GM18519 (cell line): ENCODE results near the gene BBX.

ENCODE experiments used
- ATAC-seq: cut with Tn5 transposase; IDR thresholded peaks from one replicate; pipeline ENCODE4 v1.9.1; 2021; ENCODE audit warnings: mild to moderate bottlenecking, moderate library complexity; ENCODE audit not compliant: unreplicated experiment, low FRiP score

BBX gene

DNA sequence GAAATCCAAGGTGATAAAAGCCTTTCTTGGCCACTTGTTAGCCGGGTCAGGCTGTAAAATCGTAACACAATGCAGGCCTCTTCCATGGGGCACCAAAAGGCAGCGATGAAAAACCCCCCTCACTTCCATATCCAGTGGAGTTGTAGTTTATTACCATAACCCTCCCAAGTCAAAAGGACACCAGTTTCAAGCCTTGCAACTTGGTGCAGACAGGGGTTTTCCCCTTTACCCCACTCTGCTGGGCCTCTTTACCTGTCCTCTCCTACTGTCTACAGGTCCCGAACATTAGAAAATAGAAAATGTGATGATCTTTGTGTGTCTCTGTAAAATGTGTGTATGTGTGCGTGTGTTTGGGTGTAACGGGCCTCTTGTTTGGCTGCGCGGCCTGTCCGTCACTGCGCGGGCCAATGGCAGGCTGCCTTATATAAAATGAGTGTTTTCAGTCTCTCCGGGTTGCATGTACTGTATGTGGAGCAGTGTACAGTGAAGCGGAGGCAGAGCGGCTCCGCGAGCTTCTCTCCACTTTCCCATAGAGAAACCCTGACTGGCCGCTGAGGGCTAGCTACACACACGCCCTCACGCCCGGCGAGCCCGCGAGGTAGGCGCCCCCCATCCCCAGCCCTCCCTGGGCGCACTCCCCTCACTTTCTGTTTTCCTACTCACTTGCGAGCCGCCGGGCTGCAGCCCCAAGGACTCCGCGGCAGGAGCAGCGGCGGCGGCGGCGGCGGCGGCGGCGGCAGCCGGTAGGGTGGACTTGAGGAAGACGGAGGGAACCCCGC lies at the start of gene BBX:
BBX (plus strand) TSS at position 453 of the 779 bp plus-strand sequence. CDS start 187,499 bp downstream, outside the sequence.
- peak; percentile 94 for ATAC-seq

DNA sequence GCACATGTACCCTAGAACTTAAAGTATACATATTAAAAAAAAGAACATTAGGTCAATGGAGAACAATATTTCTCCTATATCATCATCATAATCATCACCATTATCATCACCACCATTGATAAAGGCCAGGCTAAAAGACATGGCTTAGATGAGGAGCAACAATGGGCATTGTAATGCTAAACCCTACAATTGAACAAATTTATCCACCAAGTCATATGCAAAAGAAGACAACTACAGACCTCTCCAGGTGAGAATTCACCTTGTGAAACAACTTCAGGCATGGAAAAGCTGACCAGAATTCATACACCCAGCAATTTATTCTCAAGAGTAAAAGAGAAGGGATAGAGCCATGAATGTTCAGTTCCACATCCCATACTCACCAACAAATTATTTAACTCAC lies 46.3 kb upstream of the BBX start:
- ATAC-seq: no peak

DNA sequence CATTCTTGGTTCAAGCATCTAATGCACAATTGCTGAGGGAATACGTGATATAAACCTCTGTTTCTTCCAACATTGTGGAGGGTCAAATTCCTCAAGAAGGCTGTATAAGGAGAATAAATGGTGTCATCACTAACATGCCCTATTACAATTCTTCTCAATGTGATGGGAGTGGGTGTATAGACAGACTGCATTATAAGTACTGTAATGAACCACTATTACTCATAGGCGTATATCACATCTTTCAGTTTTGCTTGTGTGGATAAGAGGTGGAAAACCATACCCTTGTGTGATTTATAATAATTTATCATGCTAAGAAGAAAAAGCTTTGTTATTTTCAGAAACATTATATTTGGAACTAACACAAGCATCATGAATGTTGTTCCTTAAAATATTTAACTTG lies 35.3 kb upstream of the BBX start:
- no peak for ATAC-seq

DNA sequence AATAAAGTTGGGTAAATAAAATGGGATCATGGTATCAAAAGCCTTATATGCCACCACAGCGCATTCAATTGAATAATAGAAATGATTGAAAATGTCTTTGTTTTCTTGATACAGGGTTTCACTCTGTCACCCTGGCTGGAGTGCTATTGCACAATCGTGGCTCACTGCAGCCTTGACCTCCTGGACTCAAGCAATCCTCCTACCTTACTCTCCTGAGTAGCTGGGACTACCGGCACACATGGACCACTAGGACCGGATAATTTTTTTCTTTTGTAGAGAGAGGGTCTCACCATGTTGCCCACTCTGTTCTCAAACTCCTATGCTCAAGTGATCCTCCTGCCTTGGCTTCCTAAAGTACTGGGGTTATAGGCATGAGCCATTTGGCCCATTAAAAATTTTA lies 33.8 kb upstream of the BBX start:
- no peak for ATAC-seq

DNA sequence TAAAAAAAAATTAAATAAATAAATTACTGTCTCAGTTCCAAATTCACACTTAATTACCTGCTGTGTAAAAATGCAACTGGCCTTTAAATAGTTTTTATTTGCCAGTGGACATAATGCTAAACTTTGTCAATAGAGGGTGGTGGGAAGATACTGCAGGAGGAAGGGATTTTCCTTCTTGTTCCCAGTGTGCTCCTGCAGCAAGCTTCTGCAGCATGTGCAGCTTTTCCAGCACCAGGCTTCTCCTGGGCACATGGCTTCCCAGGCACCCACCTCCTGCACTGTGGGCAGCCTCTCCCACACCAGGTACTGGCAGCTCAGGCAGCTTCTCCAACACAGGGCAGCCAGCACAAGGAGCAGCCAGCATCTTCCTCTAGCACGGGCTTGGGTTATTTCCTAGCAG lies 29.6 kb upstream of the BBX start:
- ATAC-seq: no peak

DNA sequence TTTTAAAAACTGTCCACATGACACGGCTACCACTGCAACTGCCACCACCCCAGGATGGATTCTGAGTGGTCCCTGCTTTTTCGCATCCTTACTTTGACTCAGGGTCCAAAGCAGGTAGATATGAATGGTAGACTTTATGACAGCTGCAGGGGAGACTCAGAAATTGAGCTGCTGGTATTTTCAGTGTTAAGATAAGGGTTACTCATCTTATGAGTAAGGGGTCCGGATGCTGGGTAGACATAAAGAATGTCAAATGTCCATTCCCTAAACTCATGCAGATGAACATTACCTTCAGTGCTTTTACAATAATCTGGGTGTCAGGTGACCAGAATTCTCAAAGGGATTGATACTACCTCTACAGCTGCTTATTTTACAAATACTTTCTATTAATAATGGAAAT lies 25.9 kb upstream of the BBX start:
- ATAC-seq: no peak

DNA sequence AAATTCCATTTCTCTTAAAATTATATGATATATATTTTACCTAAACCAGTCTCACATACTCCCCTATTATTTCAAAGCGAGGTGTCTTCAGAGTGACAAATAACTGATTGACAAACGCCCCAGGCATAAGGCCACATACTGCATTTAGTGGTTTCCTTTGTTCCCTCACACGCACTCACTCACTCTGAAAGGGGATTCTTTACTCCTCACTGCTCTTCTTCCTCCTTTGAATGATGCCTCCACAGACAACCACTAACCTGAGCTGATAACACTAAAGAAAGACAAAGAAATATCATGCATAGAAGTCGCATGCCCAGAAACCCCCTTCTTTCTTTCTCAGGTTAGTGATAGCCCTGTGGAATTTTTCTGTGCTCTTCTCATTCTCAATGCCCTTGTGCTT lies 24.1 kb upstream of the BBX start:
- no peak for ATAC-seq

DNA sequence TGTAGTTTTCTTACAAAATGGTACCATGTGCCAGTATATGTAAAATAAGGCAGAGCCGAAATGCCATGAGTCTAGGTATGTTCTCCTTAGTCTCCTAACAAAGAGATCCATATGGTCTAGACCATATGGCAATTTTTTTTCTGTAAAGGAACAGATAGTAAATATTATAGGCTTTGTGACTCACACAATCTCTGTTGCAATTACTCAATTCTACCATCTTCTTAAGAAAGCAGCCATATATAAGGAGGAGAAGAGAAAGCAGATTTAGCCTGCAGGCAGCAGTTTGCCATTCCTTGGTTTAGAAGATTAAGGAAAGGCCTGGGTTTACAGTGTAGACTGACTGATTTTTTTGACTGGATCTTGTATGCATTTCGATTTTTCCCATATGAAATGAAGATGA lies 16.3 kb upstream of the BBX start:
- no peak for ATAC-seq

DNA sequence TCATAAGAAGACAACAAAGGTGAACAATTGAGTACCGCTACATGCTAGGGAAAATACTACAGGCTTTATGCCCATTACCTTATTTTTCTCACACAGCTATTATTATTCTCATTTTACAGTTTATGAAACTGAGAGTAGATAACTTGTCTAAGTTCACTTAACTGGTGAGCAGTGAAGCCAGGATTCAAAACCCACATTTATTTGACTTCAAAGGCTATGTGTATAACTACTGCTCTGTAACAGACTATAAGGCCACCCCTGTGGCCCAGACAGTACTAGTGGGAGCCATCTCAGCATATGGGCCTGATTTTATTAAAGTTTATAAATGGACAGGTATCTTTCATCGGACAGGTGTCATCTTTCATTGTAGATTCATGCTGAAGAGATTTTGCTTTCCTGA lies 14.4 kb upstream of the BBX start:
- ATAC-seq: no peak

DNA sequence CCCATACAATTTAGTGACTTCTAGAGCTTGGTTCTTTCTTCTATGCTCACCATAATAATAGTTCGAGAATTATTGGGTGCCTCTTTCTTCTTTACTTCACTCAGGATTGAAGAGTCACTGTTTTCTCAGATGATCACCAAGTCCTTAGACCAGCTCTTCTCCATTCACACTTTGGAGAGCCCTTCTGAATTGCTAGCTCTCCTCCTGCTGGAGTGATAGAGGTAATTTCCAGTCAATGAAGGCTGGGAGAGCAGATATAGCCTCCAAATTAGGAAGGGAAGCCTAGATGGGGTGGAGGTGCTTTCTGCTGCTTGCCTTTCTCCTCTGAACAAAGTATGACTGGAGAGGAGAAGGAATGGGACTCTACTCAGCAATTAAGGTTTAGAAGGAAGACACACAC lies 10.7 kb upstream of the BBX start:
- ATAC-seq: no peak

DNA sequence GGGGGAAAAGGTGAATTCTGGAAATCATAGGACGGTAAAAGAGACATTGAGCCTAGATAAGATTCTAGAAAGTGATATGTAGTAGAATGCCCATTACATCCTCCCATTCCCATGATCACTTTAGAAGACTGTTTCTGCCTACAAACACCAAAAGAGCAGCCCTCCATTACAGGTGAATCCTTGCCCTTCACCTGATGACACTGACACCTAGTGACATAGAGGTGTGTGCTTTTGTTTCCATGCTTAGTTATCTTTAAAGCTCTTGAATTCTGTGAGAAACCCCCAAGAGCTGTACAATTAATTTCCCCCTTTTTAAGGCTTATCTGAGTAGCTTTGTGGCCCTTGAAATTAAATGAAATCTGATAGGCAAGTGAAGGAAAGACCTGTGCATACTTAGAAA lies 8.3 kb upstream of the BBX start:
- ATAC-seq: no peak

DNA sequence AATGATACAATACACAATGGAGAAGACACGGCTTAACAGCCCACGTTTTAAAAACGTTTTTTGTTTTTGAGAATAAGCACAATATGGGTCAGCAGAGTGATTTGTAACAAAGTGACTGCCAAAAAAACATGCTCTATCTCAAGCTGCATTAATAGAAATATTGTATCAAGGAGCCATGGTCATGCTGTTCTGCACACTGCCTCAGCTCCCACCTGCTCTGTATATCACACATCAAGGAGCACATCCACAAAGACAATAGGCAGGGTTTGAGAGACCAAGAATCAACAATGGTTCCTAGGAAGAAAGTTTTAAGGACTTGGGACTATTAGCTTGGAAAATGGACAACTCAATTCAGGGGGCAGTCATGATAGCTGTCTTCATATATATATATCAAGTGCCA lies 6.3 kb upstream of the BBX start:
- no peak for ATAC-seq

DNA sequence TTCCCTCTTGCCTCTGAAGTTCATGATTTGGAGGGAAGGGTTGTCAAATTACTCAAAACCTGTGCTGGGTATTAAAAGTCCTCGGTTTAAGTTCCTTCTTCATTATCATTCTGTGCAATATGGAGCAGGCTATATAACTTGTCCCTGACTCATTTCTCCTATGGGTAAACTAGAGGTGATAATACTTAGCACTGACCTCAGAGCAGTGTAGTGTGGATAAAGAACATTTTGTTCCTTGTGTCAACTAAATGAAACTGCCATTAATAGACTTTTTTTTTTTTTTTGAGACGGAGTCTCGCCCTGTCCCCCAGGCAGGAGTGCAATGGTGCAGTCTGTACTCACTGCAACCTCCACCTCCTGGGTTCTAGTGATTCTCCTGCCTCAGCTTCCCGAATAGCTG lies 2.2 kb upstream of the BBX start:
- ATAC-seq: no peak

DNA sequence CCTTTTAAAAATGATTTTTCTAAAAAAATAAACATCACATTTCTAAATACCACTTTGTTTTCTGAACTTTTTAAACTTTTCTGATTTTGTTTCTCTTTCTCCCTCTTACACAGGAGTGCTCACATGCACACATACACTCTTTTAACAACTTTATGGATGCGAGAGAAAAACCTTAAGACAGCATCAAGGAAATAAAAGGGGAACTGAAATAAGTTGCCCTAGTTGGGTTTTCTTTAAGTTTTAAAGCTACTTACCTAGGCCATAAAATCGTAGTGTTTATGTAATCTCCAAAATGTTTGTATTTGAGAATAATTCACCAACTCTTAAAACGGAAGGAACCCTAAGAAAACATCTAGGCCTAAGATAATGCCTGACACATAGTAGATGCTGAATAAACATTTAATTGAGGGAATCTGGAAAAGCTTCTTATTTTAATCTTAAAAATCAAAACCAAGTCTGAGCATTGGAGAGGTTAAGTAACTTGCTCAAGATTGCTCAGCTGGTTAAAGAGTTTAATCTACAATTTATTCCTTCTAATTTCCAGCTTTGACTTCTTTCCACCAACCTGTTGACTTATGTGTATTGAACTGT lies 1.2 kb upstream of the BBX start:
- no peak for ATAC-seq

DNA sequence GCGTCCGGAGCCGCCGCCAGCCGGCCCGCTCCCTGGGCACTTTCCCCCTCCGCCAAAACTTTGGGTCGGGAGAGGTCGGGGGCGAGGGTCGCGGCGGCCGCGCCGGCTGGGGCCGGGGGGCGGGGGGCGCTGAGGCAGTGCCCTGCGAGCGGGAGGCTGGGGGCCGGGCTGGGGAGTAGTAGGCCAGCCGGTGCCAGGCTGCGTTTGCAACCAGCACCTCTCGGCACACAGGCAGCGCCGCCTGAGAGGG lies 452 bp downstream of the BBX start:
- peak; percentile 5 for ATAC-seq

DNA sequence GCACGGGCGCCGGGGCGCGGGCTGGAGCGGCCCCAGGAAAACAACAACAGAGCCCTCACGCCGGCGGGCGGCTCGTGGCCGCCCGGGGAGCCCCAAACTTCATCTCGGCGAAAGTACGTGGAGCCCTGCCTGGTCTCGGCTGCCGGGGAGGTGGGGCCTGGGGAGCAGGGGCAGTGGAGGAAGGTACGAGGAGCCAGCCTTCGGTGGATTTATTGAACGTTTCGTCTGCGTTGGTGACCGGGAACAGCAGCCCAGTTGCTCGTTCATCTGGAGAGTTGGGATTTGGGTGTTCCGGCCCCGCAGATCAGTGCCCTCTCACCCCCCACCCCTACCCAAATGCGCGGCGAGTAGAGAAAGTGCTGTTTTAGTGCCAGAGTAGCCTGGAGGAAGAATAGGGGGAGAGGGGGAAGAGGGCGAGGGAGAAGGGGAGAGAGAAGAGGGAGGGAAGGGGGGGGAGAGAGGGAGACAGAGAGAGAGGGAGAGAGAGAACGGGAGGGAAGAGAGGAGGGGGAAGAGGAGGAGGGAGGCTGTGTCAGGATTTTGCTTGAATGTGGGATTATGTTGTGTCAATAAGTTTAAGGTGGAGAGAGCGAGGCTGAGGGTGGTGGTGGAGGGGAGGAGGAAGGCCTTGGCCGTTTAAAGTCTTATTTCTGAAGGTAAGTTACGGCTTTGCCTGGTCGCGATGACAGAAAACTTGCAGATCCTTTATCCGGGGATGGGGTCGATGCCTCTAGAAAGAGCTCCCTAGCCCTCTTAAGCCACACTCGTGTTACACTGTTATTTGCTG lies 970 bp downstream of the BBX start:
- peak; percentile 11 for ATAC-seq

DNA sequence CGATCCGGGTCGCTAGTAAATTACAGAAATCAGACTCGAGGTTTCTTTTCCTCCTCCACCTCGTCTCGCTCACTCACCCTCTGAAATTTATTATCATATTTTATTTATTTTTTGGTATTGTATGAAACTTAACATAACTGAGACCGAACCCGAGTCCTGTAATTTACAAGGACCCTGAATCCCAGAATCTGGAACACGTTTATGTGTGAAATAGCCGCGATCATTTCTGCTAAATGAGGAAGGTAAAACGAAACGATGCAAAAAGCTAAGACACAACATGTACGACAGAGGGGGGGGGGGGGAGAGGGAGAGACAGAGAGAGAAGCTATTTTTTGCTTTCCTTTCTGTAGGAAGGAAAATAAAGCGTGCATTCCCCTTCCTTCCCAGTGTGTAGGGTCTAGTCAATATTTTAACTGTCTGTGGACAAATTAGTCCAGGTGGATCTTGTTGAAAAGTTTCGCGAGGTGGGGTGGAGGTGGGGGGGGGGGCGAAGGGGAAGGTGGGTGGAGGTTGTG lies 1.6 kb downstream of the BBX start:
- no peak for ATAC-seq

DNA sequence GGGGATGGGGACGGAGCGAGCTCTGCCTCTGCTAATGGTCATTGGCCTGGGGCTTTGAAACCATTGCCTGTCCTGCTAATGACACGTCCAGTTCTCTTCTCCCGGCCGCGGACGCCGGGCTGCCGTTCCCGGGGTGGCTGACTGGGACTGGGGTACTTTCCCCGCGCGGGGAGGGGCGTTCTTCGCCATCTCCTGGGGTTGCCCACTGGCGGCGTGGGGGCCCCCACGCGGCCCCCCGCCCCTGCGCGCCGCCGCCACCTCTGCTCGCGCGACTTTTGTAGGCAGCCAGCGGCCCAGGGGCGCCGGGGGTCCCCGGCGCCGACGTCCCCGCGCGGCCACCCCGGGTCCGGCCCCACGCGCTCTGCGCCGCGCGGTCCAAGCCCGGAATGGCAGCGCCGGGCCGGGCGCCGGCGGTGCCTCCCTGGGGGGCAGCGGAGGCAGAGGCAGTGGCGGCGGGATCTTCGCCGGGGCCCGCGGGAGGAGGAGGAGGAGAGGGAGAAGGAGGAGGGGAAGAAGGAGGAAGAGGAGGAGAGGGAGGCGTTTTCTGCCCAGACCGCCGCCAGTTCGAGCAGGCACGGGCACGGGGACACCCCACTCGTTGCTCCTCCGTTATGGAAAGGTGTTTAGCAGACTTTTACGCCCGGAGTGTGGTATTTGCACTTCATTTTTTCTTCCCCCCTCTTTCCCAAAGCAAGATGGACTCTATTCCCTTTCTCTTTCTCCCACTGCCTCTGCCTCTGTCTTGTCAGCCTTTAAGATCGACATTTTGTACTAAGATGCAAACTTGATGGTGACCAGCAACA lies 2.3 kb downstream of the BBX start:
- ATAC-seq: no peak

DNA sequence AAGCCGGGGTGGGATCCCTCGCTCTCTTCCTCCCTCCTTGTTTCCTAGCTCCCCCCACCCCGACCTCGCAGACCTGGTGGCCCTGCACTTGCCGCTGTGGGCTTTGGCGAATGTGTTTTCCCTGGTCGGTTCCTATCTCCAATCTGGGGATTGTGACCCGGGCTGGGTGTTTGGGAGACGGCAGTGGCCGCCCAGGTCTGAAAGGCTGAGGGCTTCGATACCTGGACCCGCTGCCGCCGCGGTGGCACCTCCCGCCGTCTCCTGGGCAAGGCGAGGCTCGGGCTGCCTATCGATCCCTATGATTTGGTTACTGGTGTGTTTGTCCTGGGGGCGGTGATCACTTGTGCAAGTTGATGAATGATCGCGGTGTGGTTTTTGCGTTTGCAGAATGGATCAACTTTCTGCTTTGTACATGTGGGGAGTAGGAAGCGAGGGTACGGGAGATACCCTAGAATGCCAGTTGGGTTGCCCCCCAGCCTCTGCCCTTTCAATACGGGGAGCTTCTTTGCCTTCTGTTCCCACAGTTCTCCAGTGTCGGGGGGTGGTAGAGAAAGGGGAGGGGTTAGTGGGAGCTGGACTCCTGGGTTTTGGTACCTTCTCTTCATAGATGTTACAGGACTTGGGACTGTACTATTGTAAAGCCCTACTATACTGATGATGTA lies 3.0 kb downstream of the BBX start:
- ATAC-seq: no peak

DNA sequence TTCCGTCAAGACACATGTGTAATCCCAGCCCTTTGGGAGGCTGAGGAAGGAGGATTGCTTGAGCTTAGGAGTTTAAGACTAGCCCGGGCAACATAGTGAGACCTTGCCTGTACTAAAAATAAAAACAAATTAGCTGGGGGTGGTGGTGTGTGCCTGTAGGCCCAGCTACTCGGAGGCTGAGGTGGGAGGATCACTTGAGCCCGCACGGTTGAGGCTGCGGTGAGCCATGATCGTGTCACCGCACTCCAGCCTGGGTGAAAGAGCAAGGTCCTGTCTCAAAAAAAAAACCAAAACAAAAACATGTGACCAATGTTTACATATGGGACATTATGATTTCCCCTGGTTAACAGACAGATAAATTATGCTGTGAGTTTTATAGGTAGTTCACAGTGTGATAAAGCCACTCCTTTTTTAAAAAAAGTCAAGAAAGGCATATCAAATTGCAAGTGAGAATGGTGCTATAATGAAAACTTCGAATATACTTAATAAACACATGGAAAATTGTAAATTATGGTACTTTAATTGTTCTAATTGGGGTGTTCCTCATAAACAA lies 9.2 kb downstream of the BBX start:
- ATAC-seq: no peak
